ENCODE data around the gene SETD2. TPM values are rescaled to one million over a fixed set of nuclear protein-coding genes. Genes with fewer than 3 reads are reported as not detected.

The SETD2 gene
- total RNA-seq, 4 donors from 2014 or later, result 54.0 to 70.2 (median 58.5) TPM

- H3K27me3 ChIP-seq, result no peaks in the 10 kb centered on the region
- WGBS, 2 donors (ENCODE audit: low coverage in 1 of 2), result 84 to 100% methylated on average over 2 of the region's 2 CpGs
- H3K27ac ChIP-seq, result no peak overlapping the region
- H3K4me1 ChIP-seq, result no peaks in the 10 kb centered on the region
- TF ChIP-seq POLR2A (IDR thresholded peaks at IDR 0.05) (no peak), POLR2AphosphoS5 (IDR thresholded peaks at IDR 0.05) (no peak), EP300 (IDR thresholded peaks at IDR 0.05) (no peak), CTCF (IDR thresholded peaks at IDR 0.05) (no peak)
- peaks cover 0 to 83% of the 10 kb centered on the region in 2 donors for H3K36me3 ChIP-seq
- ATAC-seq, result no peak
- no peak overlapping the region for H3K4me3 ChIP-seq
- no peaks in the 10 kb centered on the region for H3K9me3 ChIP-seq
Observed at GRCh38 chr3:47089630-47090029, 74.3 kb downstream of the SETD2 start.

- Histone ChIP-seq H3K36me3 (peaks cover 0 to 79% of the 10 kb centered on the region in 2 donors), H3K4me3 (no peak overlapping the region), H3K27me3 (no peaks in the 10 kb centered on the region), H3K4me1 (no peaks in the 10 kb centered on the region), H3K9me3 (no peaks in the 10 kb centered on the region), H3K27ac (no peak overlapping the region)
- no peak for ATAC-seq
- 84 to 94% methylated on average over 2 to 7 of the region's 7 CpGs for WGBS, 2 donors (ENCODE audit: low coverage in 1 of 2)
- TF ChIP-seq POLR2A (IDR thresholded peaks at IDR 0.05) (no peak), EP300 (IDR thresholded peaks at IDR 0.05) (no peak), POLR2AphosphoS5 (IDR thresholded peaks at IDR 0.05) (no peak), CTCF (IDR thresholded peaks at IDR 0.05) (no peak)
Observed at GRCh38 chr3:47086071-47086470, 77.8 kb downstream of the SETD2 start.

- no peaks in the 10 kb centered on the region for H3K9me3 ChIP-seq
- H3K4me1 ChIP-seq, result no peaks in the 10 kb centered on the region
- TF ChIP-seq POLR2AphosphoS5 (IDR thresholded peaks at IDR 0.05) (no peak), CTCF (IDR thresholded peaks at IDR 0.05) (no peak), POLR2A (IDR thresholded peaks at IDR 0.05) (no peak), EP300 (IDR thresholded peaks at IDR 0.05) (no peak)
- H3K4me3 ChIP-seq, result no peak overlapping the region
- ATAC-seq, result no peak
- no peak overlapping the region for H3K27ac ChIP-seq
- peaks cover 0 to 83% of the 10 kb centered on the region in 2 donors for H3K36me3 ChIP-seq
- no peaks in the 10 kb centered on the region for H3K27me3 ChIP-seq
- WGBS, 2 donors (ENCODE audit: low coverage in 1 of 2), result 83 to 85% methylated on average over 3 of the region's 3 CpGs
Observed at GRCh38 chr3:47083786-47084185, 80.1 kb downstream of the SETD2 start.

- Histone ChIP-seq H3K27ac (no peak overlapping the region), H3K36me3 (peaks cover 0 to 82% of the 10 kb centered on the region in 2 donors), H3K4me3 (no peak overlapping the region), H3K9me3 (no peaks in the 10 kb centered on the region), H3K4me1 (no peaks in the 10 kb centered on the region), H3K27me3 (no peaks in the 10 kb centered on the region)
- TF ChIP-seq POLR2AphosphoS5 (IDR thresholded peaks at IDR 0.05) (no peak), EP300 (IDR thresholded peaks at IDR 0.05) (no peak), POLR2A (IDR thresholded peaks at IDR 0.05) (no peak), CTCF (IDR thresholded peaks at IDR 0.05) (no peak)
- no peak for ATAC-seq
- 89 to 100% methylated on average over 1 of the region's 1 CpG for WGBS, 2 donors (ENCODE audit: low coverage in 1 of 2)
Observed at GRCh38 chr3:47082519-47082918, 81.4 kb downstream of the SETD2 start.

GRCh38 chr3:47079432-47079831, 84.5 kb downstream of the SETD2 start:
- Histone ChIP-seq H3K4me3 (no peak overlapping the region), H3K9me3 (no peaks in the 10 kb centered on the region), H3K27ac (no peak overlapping the region), H3K27me3 (no peaks in the 10 kb centered on the region), H3K36me3 (peaks cover 0 to 76% of the 10 kb centered on the region in 2 donors), H3K4me1 (peaks cover 0 to 7% (median 0%) of the 10 kb centered on the region in 3 donors)
- ATAC-seq, result no peak
- no peak for TF ChIP-seq POLR2AphosphoS5 (IDR thresholded peaks at IDR 0.05)
- TF ChIP-seq EP300 (IDR thresholded peaks at IDR 0.05), result no peak
- TF ChIP-seq CTCF (IDR thresholded peaks at IDR 0.05), result no peak
- TF ChIP-seq POLR2A (IDR thresholded peaks at IDR 0.05), result no peak
